ENCODE results near the gene PPP1R26. TPM values are rescaled to one million over a fixed set of nuclear protein-coding genes. Genes with fewer than 3 reads are reported as not detected.

Gene PPP1R26
- total RNA-seq, 1 donor from 2014 or later = 11.5 TPM

GRCh38 chr9:135478829-135479468 is 633 bp upstream of the PPP1R26 start:
- Histone ChIP-seq H3K9ac (ENCODE audit: low read depth in 1 of 3, low read length in 3 of 3) (peak overlapping the region in 1 of 3 donors; percentile 54), H3K27ac (ENCODE audit: low read depth, low read length) (no peak overlapping the region), H3K27me3 (ENCODE audit: control insufficient read depth in 3 of 3, insufficient read depth in 3 of 3, low read length in 3 of 3) (peaks cover 9 to 24% (median 18%) of the 10 kb centered on the region in 3 donors)

GRCh38 chr9:135480071-135480939 is 723 bp downstream of the PPP1R26 start:
- Histone ChIP-seq H3K27me3 (ENCODE audit: control insufficient read depth in 3 of 3, insufficient read depth in 3 of 3, low read length in 3 of 3) (peaks cover 4 to 22% (median 10%) of the 10 kb centered on the region in 3 donors), H3K27ac (ENCODE audit: low read depth, low read length) (no peak overlapping the region), H3K9ac (ENCODE audit: low read depth in 1 of 3, low read length in 3 of 3) (peak overlapping the region; percentile 65 to 73 (median 68)), H3K36me3 (ENCODE audit: control insufficient read depth in 3 of 3, insufficient read depth in 3 of 3, low read length in 3 of 3) (peaks cover 2 to 11% (median 10%) of the 10 kb centered on the region in 3 donors), H3K4me1 (ENCODE audit: control insufficient read depth in 3 of 3, insufficient read depth in 3 of 3, low read length in 3 of 3) (peaks cover 7 to 9% (median 8%) of the 10 kb centered on the region in 3 donors), H3K9me3 (ENCODE audit: control insufficient read depth in 3 of 3, low read length in 3 of 3) (no peaks in the 10 kb centered on the region), H3K4me3 (ENCODE audit: low read length in 3 of 3) (peak overlapping the region; percentile 63 to 73 (median 67))

More at GRCh38 chr9:135478829-135479468, 633 bp upstream of the PPP1R26 start:
- peaks cover 7 to 9% (median 8%) of the 10 kb centered on the region in 3 donors for H3K4me1 ChIP-seq (ENCODE audit: control insufficient read depth in 3 of 3, insufficient read depth in 3 of 3, low read length in 3 of 3)
- peak overlapping the region; percentile 43 to 56 (median 49) for H3K4me3 ChIP-seq (ENCODE audit: low read length in 3 of 3)
- H3K9me3 ChIP-seq (ENCODE audit: control insufficient read depth in 3 of 3, low read length in 3 of 3) = no peaks in the 10 kb centered on the region
- H3K36me3 ChIP-seq (ENCODE audit: control insufficient read depth in 3 of 3, insufficient read depth in 3 of 3, low read length in 3 of 3) = peaks cover 0 to 2% (median 0%) of the 10 kb centered on the region in 3 donors

GRCh38 chr9:135480940-135481310 is 1.3 kb downstream of the PPP1R26 start:
- Histone ChIP-seq H3K4me3 (ENCODE audit: low read length in 3 of 3) (peak overlapping the region; percentile 63 to 73 (median 67)), H3K36me3 (ENCODE audit: control insufficient read depth in 3 of 3, insufficient read depth in 3 of 3, low read length in 3 of 3) (peaks cover 9 to 17% (median 11%) of the 10 kb centered on the region in 3 donors), H3K9me3 (ENCODE audit: control insufficient read depth in 3 of 3, low read length in 3 of 3) (no peaks in the 10 kb centered on the region), H3K27ac (ENCODE audit: low read depth, low read length) (no peak overlapping the region), H3K9ac (ENCODE audit: low read depth in 1 of 3, low read length in 3 of 3) (peak overlapping the region in 1 of 3 donors; percentile 73), H3K27me3 (ENCODE audit: control insufficient read depth in 3 of 3, insufficient read depth in 3 of 3, low read length in 3 of 3) (peaks cover 0 to 19% (median 6%) of the 10 kb centered on the region in 3 donors), H3K4me1 (ENCODE audit: control insufficient read depth in 3 of 3, insufficient read depth in 3 of 3, low read length in 3 of 3) (peaks cover 7 to 9% (median 8%) of the 10 kb centered on the region in 3 donors)

- Histone ChIP-seq H3K9me3 (ENCODE audit: control insufficient read depth in 3 of 3, low read length in 3 of 3) (no peaks in the 10 kb centered on the region), H3K9ac (ENCODE audit: low read depth in 1 of 3, low read length in 3 of 3) (no peak overlapping the region), H3K27ac (ENCODE audit: low read depth, low read length) (no peak overlapping the region), H3K27me3 (ENCODE audit: control insufficient read depth in 3 of 3, insufficient read depth in 3 of 3, low read length in 3 of 3) (peaks cover 0 to 15% (median 5%) of the 10 kb centered on the region in 3 donors), H3K36me3 (ENCODE audit: control insufficient read depth in 3 of 3, insufficient read depth in 3 of 3, low read length in 3 of 3) (peaks cover 9 to 21% (median 13%) of the 10 kb centered on the region in 3 donors), H3K4me1 (ENCODE audit: control insufficient read depth in 3 of 3, insufficient read depth in 3 of 3, low read length in 3 of 3) (peaks cover 7 to 9% (median 8%) of the 10 kb centered on the region in 3 donors), H3K4me3 (ENCODE audit: low read length in 3 of 3) (no peak overlapping the region)
These were observed 2.6 kb downstream of the PPP1R26 start for GRCh38 chr9:135482015-135482754.

- no peaks in the 10 kb centered on the region for H3K9me3 ChIP-seq (ENCODE audit: control insufficient read depth in 3 of 3, low read length in 3 of 3)
- H3K36me3 ChIP-seq (ENCODE audit: control insufficient read depth in 3 of 3, insufficient read depth in 3 of 3, low read length in 3 of 3) = peaks cover 9 to 27% (median 15%) of the 10 kb centered on the region in 3 donors
- H3K27me3 ChIP-seq (ENCODE audit: control insufficient read depth in 3 of 3, insufficient read depth in 3 of 3, low read length in 3 of 3) = peaks cover 0 to 9% (median 0%) of the 10 kb centered on the region in 3 donors
- H3K9ac ChIP-seq (ENCODE audit: low read depth in 1 of 3, low read length in 3 of 3) = no peak overlapping the region
- H3K4me3 ChIP-seq (ENCODE audit: low read length in 3 of 3) = no peak overlapping the region
- peaks cover 7 to 9% (median 8%) of the 10 kb centered on the region in 3 donors for H3K4me1 ChIP-seq (ENCODE audit: control insufficient read depth in 3 of 3, insufficient read depth in 3 of 3, low read length in 3 of 3)
- no peak overlapping the region for H3K27ac ChIP-seq (ENCODE audit: low read depth, low read length)
These were observed 5.1 kb downstream of the PPP1R26 start for GRCh38 chr9:135484460-135485277.

- H3K36me3 ChIP-seq (ENCODE audit: control insufficient read depth in 3 of 3, insufficient read depth in 3 of 3, low read length in 3 of 3) = peaks cover 9 to 27% (median 15%) of the 10 kb centered on the region in 3 donors
- no peak overlapping the region for H3K4me3 ChIP-seq (ENCODE audit: low read length in 3 of 3)
- H3K4me1 ChIP-seq (ENCODE audit: control insufficient read depth in 3 of 3, insufficient read depth in 3 of 3, low read length in 3 of 3) = peaks cover 6 to 7% (median 7%) of the 10 kb centered on the region in 3 donors
- no peak overlapping the region for H3K9ac ChIP-seq (ENCODE audit: low read depth in 1 of 3, low read length in 3 of 3)
- H3K9me3 ChIP-seq (ENCODE audit: control insufficient read depth in 3 of 3, low read length in 3 of 3) = no peaks in the 10 kb centered on the region
- peaks cover 0 to 9% (median 0%) of the 10 kb centered on the region in 3 donors for H3K27me3 ChIP-seq (ENCODE audit: control insufficient read depth in 3 of 3, insufficient read depth in 3 of 3, low read length in 3 of 3)
- H3K27ac ChIP-seq (ENCODE audit: low read depth, low read length) = no peak overlapping the region
These were observed 5.8 kb downstream of the PPP1R26 start for GRCh38 chr9:135485385-135485784.

GRCh38 chr9:135485832-135486231 is 6.2 kb downstream of the PPP1R26 start:
- Histone ChIP-seq H3K4me3 (ENCODE audit: low read length in 3 of 3) (no peak overlapping the region), H3K4me1 (ENCODE audit: control insufficient read depth in 3 of 3, insufficient read depth in 3 of 3, low read length in 3 of 3) (peaks cover 2% of the 10 kb centered on the region in 3 donors), H3K9me3 (ENCODE audit: control insufficient read depth in 3 of 3, low read length in 3 of 3) (no peaks in the 10 kb centered on the region), H3K27ac (ENCODE audit: low read depth, low read length) (no peak overlapping the region), H3K9ac (ENCODE audit: low read depth in 1 of 3, low read length in 3 of 3) (no peak overlapping the region), H3K36me3 (ENCODE audit: control insufficient read depth in 3 of 3, insufficient read depth in 3 of 3, low read length in 3 of 3) (peaks cover 9 to 27% (median 15%) of the 10 kb centered on the region in 3 donors), H3K27me3 (ENCODE audit: control insufficient read depth in 3 of 3, insufficient read depth in 3 of 3, low read length in 3 of 3) (peaks cover 0 to 6% (median 0%) of the 10 kb centered on the region in 3 donors)

- H3K27ac ChIP-seq (ENCODE audit: low read depth, low read length) = no peak overlapping the region
- no peaks in the 10 kb centered on the region for H3K4me1 ChIP-seq (ENCODE audit: control insufficient read depth in 3 of 3, insufficient read depth in 3 of 3, low read length in 3 of 3)
- no peaks in the 10 kb centered on the region for H3K9me3 ChIP-seq (ENCODE audit: control insufficient read depth in 3 of 3, low read length in 3 of 3)
- H3K4me3 ChIP-seq (ENCODE audit: low read length in 3 of 3) = no peak overlapping the region
- peaks cover 9 to 27% (median 15%) of the 10 kb centered on the region in 3 donors for H3K36me3 ChIP-seq (ENCODE audit: control insufficient read depth in 3 of 3, insufficient read depth in 3 of 3, low read length in 3 of 3)
- H3K9ac ChIP-seq (ENCODE audit: low read depth in 1 of 3, low read length in 3 of 3) = no peak overlapping the region
- H3K27me3 ChIP-seq (ENCODE audit: control insufficient read depth in 3 of 3, insufficient read depth in 3 of 3, low read length in 3 of 3) = peaks cover 0 to 5% (median 0%) of the 10 kb centered on the region in 3 donors
These were observed 6.9 kb downstream of the PPP1R26 start for GRCh38 chr9:135486267-135487065.

All from skeletal muscle tissue (tissue), 4 donors.